Ovary (tissue), 9 donors: ENCODE measurements around the gene RBBP8NL. TPM values are rescaled to one million over a fixed set of nuclear protein-coding genes. Genes with fewer than 3 reads are reported as not detected.

Source experiments
- DNase-seq, 5 donors: peaks; one replicate each; pipeline ENCODE4 v3.0.0-alpha.2; 2019 to 2020
- H3K27ac ChIP-seq, 2 donors: fragments of 200-600 bp; one replicate each; pipeline versions ENCODE4 v1.5.1 to v1.8.0; 2019 to 2022
- H3K27me3 ChIP-seq: fragments of 200-600 bp; one replicate; pipeline ENCODE4 v1.8.0; 2022
- H3K36me3 ChIP-seq: fragments of 200-600 bp; sonication (generic); one replicate; pipeline ENCODE4 v1.5.1; 2019
- H3K4me1 ChIP-seq: one replicate; pipeline ENCODE4 v1.8.1; 2013; ENCODE audit warnings: mild to moderate bottlenecking, moderate library complexity; ENCODE audit not compliant: insufficient read depth
- H3K4me3 ChIP-seq: fragments of 200-600 bp; sonication (generic); one replicate; pipeline ENCODE4 v1.5.1; 2017
- H3K9me3 ChIP-seq, 2 donors: fragments of 200-600 bp in 1 of 2; sonication (generic) in 1 of 2; one replicate each; pipeline versions ENCODE4 v1.5.1 to v1.8.1; 2013 to 2019; ENCODE audit warnings: mild to moderate bottlenecking in 1 of 2, moderate library complexity in 1 of 2
- EP300 ChIP-seq: sonication (generic); formaldehyde crosslinking; IDR thresholded peaks from one replicate; pipeline ENCODE4 v1.6.1; 2017; ENCODE audit warnings: antibody characterized with exemption
- POLR2A ChIP-seq: fragments of 450-650 bp; IDR thresholded peaks from one replicate; pipeline ENCODE4 v1.6.1; 2017; ENCODE audit warnings: antibody characterized with exemption, mild to moderate bottlenecking, moderate library complexity
- WGBS, 3 donors: extraction: QIAGEN DNeasy Blood & Tissue Kit in 1 of 3; methylation state at CpG; one replicate each; pipeline versions ENCODE4 v1.1.5 to v1.1.7; 2013 to 2017; 5-methylcytosine and 5-hydroxymethylcytosine counted together
- intact Hi-C, 4 donors: fragments of 100-400 bp; cut with DNase I; formaldehyde crosslinking; loops; one replicate each; pipeline versions ENCODE4 v1.11.0 to v1.15.1; 2022 to 2023
- polyA plus RNA-seq, 2 donors: library from polyadenylated mRNA; stranded (reverse); fragments of 200-250 nt in 1 of 2; fragments of 350-450 nt in 1 of 2; fragmentation: Illumina TruSeq in 1 of 2; extraction: RNeasy Lipid Tissue Mini Kit (QIAGEN cat#74804) in 1 of 2; gene quantifications; one replicate each; pipeline ENCODE4 v1.2.3, GENCODE V29; 2013 to 2014
- total RNA-seq, 7 donors: library from RNA; depleted of rRNA in 2 of 7; stranded (reverse); fragments of >200 nt in 2 of 7; fragmentation: NEBNext Ultra II Directional in 3 of 7; extraction: Animal tissue kit (Norgen Biotek cat#: 25700) in 3 of 7; gene quantifications; one replicate each; pipeline versions ENCODE4 v1.1.0 to v1.2.4, GENCODE V29; 2016 to 2023
- TF ChIP-seq, protein P1 (sequence below), 3 donors: fragments of 450-650 bp in 2 of 3; fragments of 200-600 bp in 1 of 3; IDR thresholded peaks; one replicate each; pipeline versions ENCODE4 v1.5.1 to v1.8.0; 2016 to 2022; ENCODE audit warnings: antibody characterized with exemption in 3 of 3, mild to moderate bottlenecking in 1 of 3
- donor health status: DM: no; HTN: no; CAD: no; lungs with moderate emphysema.
- donor health status: DM: no; HTN: no; CAD: no.
- donor health status: Bipolar disorder and iron deficiency.
- donor health status: DM: yes; HTN: yes; CAD: no.
- donor health status: DM: no; HTN: no; CAD: no.
- donor health status: DM: yes; HTN: yes; CAD: no.

The RBBP8NL gene
- total and polyA plus RNA-seq, 9 donors: 0.32 to 0.46 TPM; not detected in 7

DNA sequence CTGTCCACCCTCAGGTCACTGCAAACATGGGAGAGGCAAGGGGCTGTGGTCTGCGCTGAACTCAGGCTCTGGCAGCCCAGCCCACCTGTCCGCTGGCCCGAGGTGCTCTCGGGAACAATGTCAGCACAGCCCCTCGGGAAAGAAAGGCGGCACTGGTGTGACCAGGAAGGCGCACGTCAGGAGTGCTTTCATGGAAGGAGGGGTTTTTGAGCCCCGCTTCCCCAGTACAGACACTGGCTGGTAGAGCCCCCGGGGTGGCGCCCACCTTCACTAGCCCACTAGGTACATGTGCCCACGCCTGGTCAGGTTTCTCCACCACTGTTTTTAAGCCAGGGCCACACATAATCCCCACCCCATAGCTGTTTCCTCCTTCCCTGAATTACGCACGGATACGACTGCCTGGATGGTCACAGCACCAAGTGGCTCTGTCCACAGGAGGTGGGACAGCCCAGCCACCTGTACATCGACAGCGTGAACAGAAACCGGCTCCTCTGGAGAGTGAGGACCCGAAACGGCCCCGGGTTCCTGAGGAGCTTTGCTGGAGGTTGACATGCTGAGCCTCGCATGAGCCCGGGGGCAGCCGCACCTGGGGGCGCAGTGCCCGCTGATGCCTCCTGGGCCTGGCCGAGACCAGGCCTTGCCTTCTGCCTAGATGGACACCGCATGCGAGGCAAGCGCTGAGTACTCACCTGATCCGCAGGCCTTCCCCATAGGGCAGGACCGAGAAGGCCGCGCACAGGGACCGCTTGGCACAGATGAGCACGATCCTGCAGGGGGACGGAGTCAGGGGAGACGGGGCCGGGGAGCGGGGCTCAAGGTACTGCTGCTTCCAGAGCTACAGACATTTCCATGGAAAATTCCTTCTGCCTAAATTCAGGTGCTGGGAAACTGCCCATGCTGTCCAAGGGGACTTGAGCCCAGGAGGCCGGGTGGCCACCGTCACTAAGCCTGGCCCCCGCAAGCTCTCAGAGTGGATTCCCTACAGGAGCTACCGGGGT lies 32.8 kb downstream of the RBBP8NL start:
- 90 to 91% (median 90%) methylated on average over 43 to 44 of the region's 44 CpGs for WGBS, 3 donors
- Histone ChIP-seq H3K9me3 (no peaks in the 10 kb centered on the region), H3K36me3 (no peaks in the 10 kb centered on the region), H3K4me3 (no peak overlapping the region), H3K4me1 (no peaks in the 10 kb centered on the region), H3K27me3 (no peaks in the 10 kb centered on the region), H3K27ac (no peak overlapping the region)
- intact Hi-C loops: no loop called here
- TF ChIP-seq POLR2A: no peak
- TF ChIP-seq EP300: no peak
- TF ChIP-seq, protein P1, sequence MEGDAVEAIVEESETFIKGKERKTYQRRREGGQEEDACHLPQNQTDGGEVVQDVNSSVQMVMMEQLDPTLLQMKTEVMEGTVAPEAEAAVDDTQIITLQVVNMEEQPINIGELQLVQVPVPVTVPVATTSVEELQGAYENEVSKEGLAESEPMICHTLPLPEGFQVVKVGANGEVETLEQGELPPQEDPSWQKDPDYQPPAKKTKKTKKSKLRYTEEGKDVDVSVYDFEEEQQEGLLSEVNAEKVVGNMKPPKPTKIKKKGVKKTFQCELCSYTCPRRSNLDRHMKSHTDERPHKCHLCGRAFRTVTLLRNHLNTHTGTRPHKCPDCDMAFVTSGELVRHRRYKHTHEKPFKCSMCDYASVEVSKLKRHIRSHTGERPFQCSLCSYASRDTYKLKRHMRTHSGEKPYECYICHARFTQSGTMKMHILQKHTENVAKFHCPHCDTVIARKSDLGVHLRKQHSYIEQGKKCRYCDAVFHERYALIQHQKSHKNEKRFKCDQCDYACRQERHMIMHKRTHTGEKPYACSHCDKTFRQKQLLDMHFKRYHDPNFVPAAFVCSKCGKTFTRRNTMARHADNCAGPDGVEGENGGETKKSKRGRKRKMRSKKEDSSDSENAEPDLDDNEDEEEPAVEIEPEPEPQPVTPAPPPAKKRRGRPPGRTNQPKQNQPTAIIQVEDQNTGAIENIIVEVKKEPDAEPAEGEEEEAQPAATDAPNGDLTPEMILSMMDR (IDR thresholded peaks at IDR 0.05): no peak
- no peak for DNase-seq

- no peak for TF ChIP-seq POLR2A
- no peak for TF ChIP-seq EP300
- TF ChIP-seq, protein P1 (IDR thresholded peaks at IDR 0.05): no peak
- Histone ChIP-seq H3K4me3 (no peak overlapping the region), H3K9me3 (no peaks in the 10 kb centered on the region), H3K36me3 (no peaks in the 10 kb centered on the region), H3K27ac (no peak overlapping the region), H3K4me1 (no peaks in the 10 kb centered on the region), H3K27me3 (no peaks in the 10 kb centered on the region)
- 84 to 86% (median 85%) methylated on average over 24 of the region's 24 CpGs for WGBS, 3 donors
- no peak for DNase-seq
- intact Hi-C loops: no loop called here
These were observed 33.5 kb downstream of the RBBP8NL start for GRCh38 chr20:62393830-62394229.

- intact Hi-C loops: no loop called here
- Histone ChIP-seq H3K4me3 (no peak overlapping the region), H3K4me1 (no peaks in the 10 kb centered on the region), H3K36me3 (no peaks in the 10 kb centered on the region), H3K27me3 (no peaks in the 10 kb centered on the region), H3K9me3 (no peaks in the 10 kb centered on the region), H3K27ac (no peak overlapping the region)
- DNase-seq: no peak
- TF ChIP-seq POLR2A: no peak
- TF ChIP-seq, protein P1 (IDR thresholded peaks at IDR 0.05): no peak
- TF ChIP-seq EP300: no peak
- whole genome bisulfite sequencing, 3 donors: 69 to 83% (median 69%) methylated on average over 12 of the region's 12 CpGs
These were observed 34.0 kb downstream of the RBBP8NL start for GRCh38 chr20:62393335-62393665.

DNA sequence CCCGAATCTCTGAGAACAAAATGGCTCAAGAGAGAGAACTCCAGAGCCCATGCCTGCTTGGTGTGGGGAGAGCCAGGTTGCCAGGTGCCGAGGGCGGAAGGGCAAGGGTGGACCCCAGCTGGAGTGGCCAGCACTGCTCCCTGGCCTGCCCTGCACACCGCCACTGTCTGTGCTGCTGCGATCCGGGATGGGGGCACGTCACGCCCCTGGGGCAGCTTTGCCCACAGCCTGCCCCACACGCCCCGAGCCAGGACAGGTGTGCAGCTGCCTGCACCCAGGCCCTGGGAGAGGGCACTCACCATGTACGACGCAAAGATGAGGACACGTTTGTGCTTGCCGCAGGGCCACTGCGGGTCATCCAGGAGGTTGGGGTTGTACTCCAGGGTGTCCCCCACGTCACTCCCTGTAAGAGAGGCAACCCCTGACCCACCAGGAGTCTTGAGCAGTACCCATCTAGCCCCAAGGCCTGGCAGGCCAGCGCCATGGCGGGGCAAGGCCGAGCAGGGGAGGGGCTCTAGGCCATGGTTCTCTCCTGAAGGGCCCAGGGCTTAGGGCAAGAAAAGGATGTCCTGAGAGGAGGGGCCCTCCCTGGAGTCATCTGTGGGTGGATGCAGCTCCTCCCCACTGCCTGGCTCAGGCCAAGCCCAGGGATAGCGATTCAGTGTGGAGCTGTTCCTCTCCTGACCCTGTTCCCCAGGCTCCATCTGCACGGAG lies 34.6 kb downstream of the RBBP8NL start:
- no peak for DNase-seq
- no peaks in the 10 kb centered on the region for H3K36me3 ChIP-seq
- H3K4me1 ChIP-seq: peaks cover 3% of the 10 kb centered on the region
- TF ChIP-seq POLR2A (no peak), EP300 (no peak)
- TF ChIP-seq, protein P1 (IDR thresholded peaks at IDR 0.05): no peak
- no peaks in the 10 kb centered on the region for H3K27me3 ChIP-seq
- H3K9me3 ChIP-seq: no peaks in the 10 kb centered on the region
- H3K4me3 ChIP-seq: no peak overlapping the region
- no peak overlapping the region for H3K27ac ChIP-seq
- 80 to 84% (median 80%) methylated on average over 21 of the region's 21 CpGs for WGBS, 3 donors
- intact Hi-C loops: no loop called here
